GM18520 (cell line): Measurements from ENCODE around the gene NLK.
A peak's percentile ranks its signal among the peaks of the same experiment; 100 is the strongest.

Source experiments
- ATAC-seq: cut with Tn5 transposase; IDR thresholded peaks from one replicate; pipeline ENCODE4 v1.9.1; 2021; ENCODE audit not compliant: unreplicated experiment

NLK gene

GRCh38 chr17:28039251-28039650, 3.2 kb upstream of the NLK start:
- no peak for ATAC-seq

GRCh38 chr17:28040406-28040805, 2.1 kb upstream of the NLK start:
- ATAC-seq: no peak

- peak; percentile 82 for ATAC-seq
Measured at GRCh38 chr17:28041068-28041843, 1.2 kb upstream of the NLK start.

- ATAC-seq: no peak
Measured at GRCh38 chr17:28041844-28042656, 427 bp upstream of the NLK start.

- ATAC-seq: no peak
Measured at GRCh38 chr17:28042721-28043291, 329 bp downstream of the NLK start.

- no peak for ATAC-seq
Measured at GRCh38 chr17:28043296-28043695, 819 bp downstream of the NLK start.

GRCh38 chr17:28043741-28044140, 1.3 kb downstream of the NLK start:
- ATAC-seq: no peak

GRCh38 chr17:28045304-28045703, 2.8 kb downstream of the NLK start:
- no peak for ATAC-seq

GRCh38 chr17:28046034-28046825, 3.8 kb downstream of the NLK start:
- no peak for ATAC-seq

- ATAC-seq: no peak
Measured at GRCh38 chr17:28047806-28048205, 5.3 kb downstream of the NLK start.

GRCh38 chr17:28049071-28049470, 6.6 kb downstream of the NLK start:
- ATAC-seq: no peak

- ATAC-seq: no peak
Measured at GRCh38 chr17:28053044-28053670, 10.7 kb downstream of the NLK start.

- ATAC-seq: no peak
Measured at GRCh38 chr17:28053725-28054124, 11.2 kb downstream of the NLK start.

- no peak for ATAC-seq
Measured at GRCh38 chr17:28055546-28056275, 13.2 kb downstream of the NLK start.

- ATAC-seq: no peak
Measured at GRCh38 chr17:28056276-28056620, 13.8 kb downstream of the NLK start.

- ATAC-seq: peak; percentile 83
Measured at GRCh38 chr17:28057731-28058246, 15.3 kb downstream of the NLK start.

- no peak for ATAC-seq
Measured at GRCh38 chr17:28059675-28060074, 17.2 kb downstream of the NLK start.

GRCh38 chr17:28065706-28066105, 23.2 kb downstream of the NLK start:
- ATAC-seq: no peak

- ATAC-seq: no peak
Measured at GRCh38 chr17:28069061-28069460, 26.6 kb downstream of the NLK start.

- no peak for ATAC-seq
Measured at GRCh38 chr17:28071179-28071578, 28.7 kb downstream of the NLK start.
